GM18868 (cell line): Measurements from ENCODE around the gene INPP1.

Experiments
- ATAC-seq: cut with Tn5 transposase; IDR thresholded peaks from one replicate; pipeline ENCODE4 v1.9.1; 2021; ENCODE audit warnings: mild to moderate bottlenecking, moderate library complexity; ENCODE audit not compliant: unreplicated experiment

Gene INPP1

GRCh38 chr2:190360561-190360960, 17.2 kb downstream of the INPP1 start:
- ATAC-seq: no peak

GRCh38 chr2:190360965-190361364, 17.6 kb downstream of the INPP1 start:
- ATAC-seq: no peak

GRCh38 chr2:190361572-190361971, 18.2 kb downstream of the INPP1 start:
- ATAC-seq: no peak

DNA sequence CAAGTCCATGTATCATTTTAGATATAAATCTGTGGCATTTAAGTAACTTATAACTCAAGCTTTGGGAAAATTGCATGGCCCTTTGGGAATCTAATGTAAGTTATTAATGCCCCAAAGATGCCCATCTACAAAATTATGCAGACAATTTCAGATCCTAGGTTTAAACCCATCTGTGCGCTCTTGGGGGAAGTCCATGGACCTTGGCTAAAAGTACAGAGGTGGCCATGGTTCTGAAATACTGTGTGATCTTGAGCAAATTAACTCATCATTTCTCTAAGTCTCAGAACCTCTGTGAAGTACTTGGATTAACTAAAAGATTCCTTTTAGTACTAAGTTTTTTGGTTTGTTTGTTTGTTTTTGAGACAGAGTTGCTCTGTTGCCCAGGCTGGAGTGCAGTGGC, 19.5 kb downstream of the INPP1 start:
- no peak for ATAC-seq

GRCh38 chr2:190365499-190366204, 22.3 kb downstream of the INPP1 start:
- no peak for ATAC-seq

DNA sequence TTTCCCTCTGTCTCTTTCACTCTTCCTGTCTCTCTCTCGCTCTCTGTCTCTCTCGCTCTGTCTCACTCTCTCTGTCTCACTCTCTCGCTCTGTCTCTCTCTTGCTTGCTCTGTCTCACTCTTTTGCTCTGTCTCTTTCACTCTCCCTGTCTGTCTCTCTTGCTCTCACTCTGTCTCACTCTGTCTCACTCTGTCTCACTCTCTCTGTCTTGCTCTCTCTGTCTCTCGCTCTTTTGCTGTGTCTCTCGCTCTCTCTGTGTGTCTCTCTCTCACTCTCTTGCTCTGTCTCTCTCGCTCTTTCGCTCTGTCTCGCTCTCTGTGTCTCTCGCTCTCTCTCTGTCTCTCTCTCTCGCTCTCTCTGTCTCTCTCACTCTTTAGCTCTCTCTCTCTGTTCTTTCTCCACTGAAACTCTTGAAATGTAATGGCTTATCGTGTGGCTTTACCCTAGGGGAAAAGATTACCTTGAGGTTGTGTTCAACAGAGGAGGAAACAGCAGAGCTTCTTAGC, 22.9 kb downstream of the INPP1 start:
- ATAC-seq: no peak

DNA sequence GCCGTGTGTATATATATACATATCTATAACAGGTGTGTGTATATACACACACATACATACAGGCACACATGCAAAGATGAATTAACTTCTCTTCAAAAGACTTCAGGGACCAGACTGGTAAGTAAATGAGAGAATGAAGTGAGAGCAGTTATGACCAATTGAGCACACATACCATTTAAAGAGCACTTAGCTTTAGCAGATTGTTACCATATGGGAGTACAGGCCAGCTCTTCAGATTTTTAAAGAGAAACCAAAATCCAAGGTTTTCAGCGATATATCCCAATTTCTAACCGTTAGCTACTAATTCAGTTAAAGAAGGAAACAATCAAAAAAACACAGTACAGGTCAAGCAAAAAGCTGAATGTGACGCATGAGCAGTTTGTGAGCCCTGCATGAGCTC, 23.7 kb downstream of the INPP1 start:
- no peak for ATAC-seq

- ATAC-seq: no peak
These were observed 26.2 kb downstream of the INPP1 start for GRCh38 chr2:190369635-190370034.

DNA sequence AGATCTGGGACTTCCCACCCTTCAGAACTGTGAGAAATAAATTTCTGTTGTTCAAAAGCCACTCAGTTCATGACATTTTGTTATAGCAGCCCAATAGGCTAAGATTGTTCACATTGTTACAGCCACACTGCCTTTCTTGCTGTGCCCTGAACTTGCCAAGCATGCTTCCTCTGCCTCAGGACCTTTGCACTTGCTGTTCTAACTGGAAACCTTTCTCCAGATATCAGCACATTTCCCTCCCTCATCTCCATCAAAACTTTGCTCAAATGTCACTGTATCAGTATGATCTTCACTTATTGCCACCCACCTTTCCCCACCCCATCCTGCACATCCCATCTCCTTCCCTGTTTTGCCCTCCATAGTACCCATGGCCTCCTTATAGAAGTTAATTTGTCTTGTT, 32.7 kb downstream of the INPP1 start:
- ATAC-seq: no peak

GRCh38 chr2:190376591-190377245, 33.3 kb downstream of the INPP1 start:
- no peak for ATAC-seq

- no peak for ATAC-seq
These were observed 35.5 kb downstream of the INPP1 start for GRCh38 chr2:190378880-190379237.

DNA sequence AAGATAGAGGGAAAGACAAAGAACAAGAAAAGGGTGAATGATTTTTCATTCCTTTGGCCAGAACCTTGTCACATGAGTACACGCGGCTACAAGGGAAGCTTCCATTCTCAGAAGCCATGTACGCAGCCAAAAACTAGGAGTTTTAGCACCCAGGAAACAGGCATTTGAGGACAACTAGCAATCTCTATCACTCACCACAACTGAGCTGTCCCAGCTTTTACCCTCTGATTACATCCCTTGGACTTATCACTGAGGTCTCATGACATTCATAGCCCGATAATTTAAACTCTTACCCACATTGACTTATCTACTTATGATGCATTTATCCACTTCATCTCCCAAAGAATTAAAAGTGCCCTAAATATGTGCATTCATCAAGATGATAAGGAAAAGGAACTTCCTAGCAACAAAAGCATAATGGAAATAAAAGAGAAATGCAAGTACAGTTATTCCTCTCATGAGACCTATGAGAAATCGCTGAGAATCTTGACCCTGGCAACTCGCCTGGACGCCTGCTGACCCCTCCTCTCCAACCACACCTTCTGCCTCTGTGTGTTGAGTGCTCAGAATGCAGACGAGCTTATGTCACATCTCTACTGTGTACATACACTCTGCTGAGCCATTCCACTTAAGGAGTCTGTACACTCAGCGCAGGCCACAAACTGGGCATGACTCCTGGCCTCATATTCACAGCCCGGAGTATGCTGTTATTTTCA, 36.0 kb downstream of the INPP1 start:
- ATAC-seq: no peak

DNA sequence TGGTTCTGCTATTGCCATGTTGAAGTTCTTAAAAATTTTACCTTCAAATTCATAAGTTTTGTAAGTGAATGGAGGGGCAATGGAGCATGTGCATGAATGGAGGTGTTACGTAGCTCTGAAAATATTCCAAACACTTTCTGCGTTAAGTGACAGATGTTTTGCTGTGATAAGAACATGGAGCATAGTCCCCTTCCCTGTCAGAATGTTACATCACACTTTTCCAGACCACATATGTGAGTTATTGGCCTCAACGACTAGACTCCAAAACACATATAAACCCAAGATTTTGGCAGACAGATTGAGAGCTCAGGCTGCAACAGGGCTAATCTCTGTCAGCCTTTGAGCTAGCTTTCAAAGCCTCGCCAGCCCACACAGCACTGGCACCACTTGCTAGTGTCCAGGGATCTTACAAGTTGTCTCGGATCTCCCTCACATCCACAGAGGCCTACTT, 37.6 kb downstream of the INPP1 start:
- ATAC-seq: no peak

DNA sequence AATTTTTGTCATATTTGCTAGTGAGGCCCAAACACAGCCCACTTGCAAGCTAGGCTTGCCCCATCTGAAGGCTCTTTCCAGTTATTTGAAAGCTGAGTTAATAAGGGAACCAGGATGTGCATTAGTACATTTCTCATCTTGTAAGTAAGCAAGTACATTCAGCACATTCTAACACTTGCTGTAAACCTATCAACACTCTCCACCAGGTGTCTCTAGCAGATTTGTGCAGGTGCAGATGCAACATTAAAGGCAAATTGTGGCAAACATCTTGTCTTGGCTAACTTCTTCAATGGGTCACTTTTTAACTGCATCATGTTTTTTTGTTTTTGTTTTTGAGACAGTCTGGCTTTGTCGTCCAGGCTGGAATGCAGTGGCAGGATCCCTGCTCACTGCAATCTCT, 39.5 kb downstream of the INPP1 start:
- ATAC-seq: peak; percentile 88

DNA sequence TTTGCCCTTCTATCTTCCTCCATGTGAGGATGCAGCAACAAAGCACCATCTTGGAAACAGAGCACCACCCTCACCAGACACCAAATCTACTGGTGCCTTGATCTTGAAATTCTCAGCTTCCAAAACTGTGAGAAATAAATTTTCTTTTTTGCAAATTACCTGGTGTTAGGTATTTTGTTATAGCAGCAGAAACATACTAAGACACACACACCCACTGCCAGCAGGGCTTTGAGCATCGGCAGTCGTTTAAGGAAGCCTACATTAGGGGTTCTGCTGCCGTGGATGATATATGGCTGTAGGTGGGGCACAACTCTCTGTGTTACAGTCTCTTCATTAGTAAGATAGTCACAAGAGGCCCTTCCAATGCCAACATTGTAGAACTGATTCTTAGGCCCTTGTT, 44.0 kb downstream of the INPP1 start:
- no peak for ATAC-seq

- no peak for ATAC-seq
These were observed 52.9 kb downstream of the INPP1 start for GRCh38 chr2:190396271-190396670.

GRCh38 chr2:190402986-190403603, 59.7 kb downstream of the INPP1 start:
- no peak for ATAC-seq

GRCh38 chr2:190404487-190404886, 61.1 kb downstream of the INPP1 start:
- ATAC-seq: no peak

GRCh38 chr2:190405070-190405469, 61.7 kb downstream of the INPP1 start:
- ATAC-seq: no peak

DNA sequence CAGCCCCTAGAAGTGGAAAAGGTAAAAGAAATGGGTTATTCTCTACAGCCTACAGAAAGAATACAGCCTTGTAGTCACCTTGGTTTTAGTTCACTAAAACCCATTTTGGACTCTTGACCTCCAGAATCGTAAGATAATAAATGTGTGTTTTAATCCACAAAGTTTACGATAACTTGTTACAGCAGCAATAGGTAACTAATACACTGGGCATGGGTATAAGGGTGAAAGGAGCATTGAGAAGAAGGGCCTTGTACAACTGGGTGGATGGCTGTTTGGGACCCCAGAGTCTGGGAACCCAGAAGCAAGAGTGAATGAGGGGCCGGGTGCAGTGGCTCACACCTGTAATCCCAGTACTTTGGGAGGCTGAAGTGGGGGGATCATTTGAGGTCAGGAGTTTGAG, 62.6 kb downstream of the INPP1 start:
- ATAC-seq: no peak

- no peak for ATAC-seq
These were observed 63.4 kb downstream of the INPP1 start for GRCh38 chr2:190406805-190407204.
